Thyroid gland (tissue), 4 donors: ENCODE results near the gene NUDCD2. TPM values are rescaled to one million over a fixed set of nuclear protein-coding genes. Genes with fewer than 3 reads are reported as not detected.

Experiments used
- DNase-seq, 2 donors: peaks; one replicate each; pipeline ENCODE4 v3.0.0-alpha.2; 2019
- H3K27ac ChIP-seq, 3 donors: fragments of 200-600 bp; sonication (generic); 1 replicate in 2 of 3; 2 replicates in 1 of 3; pipeline ENCODE4 v1.5.1; 2016 to 2019; ENCODE audit warnings: mild to moderate bottlenecking in 1 of 3, moderate library complexity in 1 of 3
- H3K27me3 ChIP-seq: fragments of 200-600 bp; sonication (generic); one replicate; pipeline ENCODE4 v1.5.1; 2019
- H3K36me3 ChIP-seq, 2 donors: fragments of 200-600 bp; sonication (generic); one replicate each; pipeline ENCODE4 v1.5.1; 2016 to 2019
- H3K4me1 ChIP-seq, 2 donors: fragments of 200-600 bp; sonication (generic); one replicate each; pipeline ENCODE4 v1.5.1; 2017 to 2019
- H3K4me3 ChIP-seq, 3 donors: fragments of 200-600 bp; sonication (generic); replicated peaks in 1 of 3; 1 replicate in 2 of 3; 2 replicates in 1 of 3; pipeline ENCODE4 v1.5.1; 2016; ENCODE audit warnings: mild to moderate bottlenecking in 1 of 3
- H3K9me3 ChIP-seq: fragments of 200-600 bp; sonication (generic); one replicate; pipeline ENCODE4 v1.5.1; 2017
- CTCF ChIP-seq, 6 experiments: fragments of 200-600 bp in 3 of 6; fragments of 450-650 bp in 3 of 6; sonication (generic) in 3 of 6; IDR thresholded peaks; one replicate each; pipeline ENCODE4 v1.5.1; 2016 to 2019; ENCODE audit warnings: antibody characterized with exemption in 6 of 6, mild to moderate bottlenecking in 2 of 6, inconsistent platforms in 1 of 6, moderate library complexity in 1 of 6
- POLR2A ChIP-seq, 2 donors: fragments of 450-650 bp; IDR thresholded peaks; one replicate each; pipeline ENCODE4 v1.6.1; 2017; ENCODE audit warnings: antibody characterized with exemption in 2 of 2, mild to moderate bottlenecking in 2 of 2, moderate library complexity in 1 of 2
- WGBS, 2 donors: methylation state at CpG; one replicate each; pipeline ENCODE4 v1.1.5; 2017; 5-methylcytosine and 5-hydroxymethylcytosine counted together
- intact Hi-C: fragments of 100-400 bp; cut with DNase I; formaldehyde crosslinking; loops from one replicate; pipeline ENCODE4 v1.15.1; 2023
- total RNA-seq, 4 donors: library from RNA; depleted of rRNA; stranded (reverse); fragments of >200 nt; gene quantifications; one replicate each; pipeline ENCODE4 v1.2.3, GENCODE V29; 2016

The NUDCD2 gene
- total RNA-seq, 4 donors from 2014 or later, result 7.0 to 19.5 (median 14.8) TPM

GRCh38 chr5:163506095-163506457 is 46.2 kb upstream of the NUDCD2 start:
- DNase-seq, result no peak
- 0% methylated on average over 9 of the region's 9 CpGs for WGBS, 2 donors
- Histone ChIP-seq H3K36me3 (no peaks in the 10 kb centered on the region), H3K27ac (peak overlapping the region; percentile 93 to 99 (median 96)), H3K4me3 (peak overlapping the region; percentile 20 to 63 (median 43)), H3K4me1 (peaks cover 41 to 56% of the 10 kb centered on the region in 2 donors), H3K9me3 (no peaks in the 10 kb centered on the region), H3K27me3 (no peaks in the 10 kb centered on the region)
- intact Hi-C loops, result no loop called here
- TF ChIP-seq CTCF (IDR thresholded peaks at IDR 0.05), result no peak
- TF ChIP-seq POLR2A (IDR thresholded peaks at IDR 0.05), result no peak

- H3K4me1 ChIP-seq, result peaks cover 40 to 53% of the 10 kb centered on the region in 2 donors
- H3K27ac ChIP-seq, result peak within 1 kb of the TSS; percentile 93 to 99 (median 96)
- TF ChIP-seq CTCF (IDR thresholded peaks at IDR 0.05) (peak in 3 of 6 experiments; percentile 28 to 37 (median 36)), POLR2A (IDR thresholded peaks at IDR 0.05) (peak; percentile 82 to 97)
- peak within 1 kb of the TSS; percentile 20 to 63 (median 43) for H3K4me3 ChIP-seq
- no peaks in the 10 kb centered on the region for H3K36me3 ChIP-seq
- H3K27me3 ChIP-seq, result no peaks in the 10 kb centered on the region
- H3K9me3 ChIP-seq, result no peaks in the 10 kb centered on the region
- 1 to 2% methylated on average over 45 to 57 of the region's 64 CpGs for WGBS, 2 donors
- DNase-seq, result peak; percentile 96 to 97
- intact Hi-C loops, result loop anchor here (2.0 kb wide), 1 partner anchor 45 kb away; the partner anchor contains the start of genes HMMR and NUDCD2
These were observed 45.6 kb upstream of the NUDCD2 start, which contains the start of gene MAT2B for GRCh38 chr5:163505368-163506094. Gene MAT2B (plus strand): TSS chr5:163505619. CDS start chr5:163505687, 68 bp downstream.

GRCh38 chr5:163505049-163505367 is 45.1 kb upstream of the NUDCD2 start:
- H3K9me3 ChIP-seq, result no peaks in the 10 kb centered on the region
- DNase-seq, result no peak
- no peak for TF ChIP-seq POLR2A (IDR thresholded peaks at IDR 0.05)
- no peak for TF ChIP-seq CTCF (IDR thresholded peaks at IDR 0.05)
- intact Hi-C loops, result loop anchor here (2.0 kb wide), 1 partner anchor 44 kb away; the partner anchor contains the start of genes HMMR and NUDCD2
- peak overlapping the region in 2 of 3 donors; percentile 11 to 63 for H3K4me3 ChIP-seq
- H3K36me3 ChIP-seq, result no peaks in the 10 kb centered on the region
- 1 to 2% methylated on average over 7 of the region's 7 CpGs for WGBS, 2 donors
- H3K27ac ChIP-seq, result peak overlapping the region; percentile 93 to 99 (median 96)
- no peaks in the 10 kb centered on the region for H3K27me3 ChIP-seq
- peaks cover 36 to 48% of the 10 kb centered on the region in 2 donors for H3K4me1 ChIP-seq

GRCh38 chr5:163504079-163504931 is 44.4 kb upstream of the NUDCD2 start:
- WGBS, 2 donors, result 5% methylated on average over 27 of the region's 27 CpGs
- peaks cover 36 to 41% of the 10 kb centered on the region in 2 donors for H3K4me1 ChIP-seq
- intact Hi-C loops, result loop anchor here (2.0 kb wide), 1 partner anchor 44 kb away; the partner anchor contains the start of genes HMMR and NUDCD2

More at GRCh38 chr5:163504079-163504931, 44.4 kb upstream of the NUDCD2 start:
- H3K27me3 ChIP-seq, result no peaks in the 10 kb centered on the region
- H3K4me3 ChIP-seq, result peak overlapping the region in 2 of 3 donors; percentile 11 to 63
- H3K9me3 ChIP-seq, result no peaks in the 10 kb centered on the region
- peak; percentile 59 to 74 for DNase-seq
- no peaks in the 10 kb centered on the region for H3K36me3 ChIP-seq
- H3K27ac ChIP-seq, result peak overlapping the region; percentile 93 to 99 (median 96)
- TF ChIP-seq CTCF (IDR thresholded peaks at IDR 0.05) (no peak), POLR2A (IDR thresholded peaks at IDR 0.05) (peak in 1 of 2 donors; percentile 51)
